GM12874 (cell line): ENCODE results near the gene PITPNM3.

Experiments
- TF ChIP-seq, protein P1 (sequence below): IDR thresholded peaks from 2 replicates; pipeline ENCODE4 v1.5.1; 2011; ENCODE audit warnings: low read depth, mild to moderate bottlenecking, control low read depth, low read length, moderate library complexity; ENCODE audit not compliant: insufficient read depth

The PITPNM3 gene

GRCh38 chr17:6531575-6531974 lies 24.8 kb downstream of the PITPNM3 start:
- TF ChIP-seq, protein P1, sequence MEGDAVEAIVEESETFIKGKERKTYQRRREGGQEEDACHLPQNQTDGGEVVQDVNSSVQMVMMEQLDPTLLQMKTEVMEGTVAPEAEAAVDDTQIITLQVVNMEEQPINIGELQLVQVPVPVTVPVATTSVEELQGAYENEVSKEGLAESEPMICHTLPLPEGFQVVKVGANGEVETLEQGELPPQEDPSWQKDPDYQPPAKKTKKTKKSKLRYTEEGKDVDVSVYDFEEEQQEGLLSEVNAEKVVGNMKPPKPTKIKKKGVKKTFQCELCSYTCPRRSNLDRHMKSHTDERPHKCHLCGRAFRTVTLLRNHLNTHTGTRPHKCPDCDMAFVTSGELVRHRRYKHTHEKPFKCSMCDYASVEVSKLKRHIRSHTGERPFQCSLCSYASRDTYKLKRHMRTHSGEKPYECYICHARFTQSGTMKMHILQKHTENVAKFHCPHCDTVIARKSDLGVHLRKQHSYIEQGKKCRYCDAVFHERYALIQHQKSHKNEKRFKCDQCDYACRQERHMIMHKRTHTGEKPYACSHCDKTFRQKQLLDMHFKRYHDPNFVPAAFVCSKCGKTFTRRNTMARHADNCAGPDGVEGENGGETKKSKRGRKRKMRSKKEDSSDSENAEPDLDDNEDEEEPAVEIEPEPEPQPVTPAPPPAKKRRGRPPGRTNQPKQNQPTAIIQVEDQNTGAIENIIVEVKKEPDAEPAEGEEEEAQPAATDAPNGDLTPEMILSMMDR = no peak

GRCh38 chr17:6530324-6530920 lies 25.9 kb downstream of the PITPNM3 start:
- TF ChIP-seq, protein P1 = no peak

DNA sequence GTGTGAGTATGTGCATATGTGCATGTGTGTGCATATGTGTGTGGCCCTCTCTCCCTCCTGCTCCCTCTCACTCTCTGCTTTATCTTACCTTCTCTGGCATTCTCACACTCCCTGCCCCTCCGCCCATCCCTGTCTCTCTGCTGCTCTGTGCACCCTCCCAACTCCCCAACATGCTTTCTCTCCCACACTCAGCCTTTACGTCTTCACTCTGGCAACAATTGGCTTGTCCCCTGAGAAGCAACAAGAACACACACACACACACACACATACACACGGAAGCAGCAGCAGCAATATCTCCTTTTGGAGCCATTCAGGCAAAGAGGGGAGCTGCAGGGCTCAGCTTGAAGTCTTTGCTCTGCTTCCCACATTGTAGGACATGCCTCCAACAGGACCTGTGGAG lies 27.8 kb downstream of the PITPNM3 start:
- TF ChIP-seq, protein P1 = no peak

DNA sequence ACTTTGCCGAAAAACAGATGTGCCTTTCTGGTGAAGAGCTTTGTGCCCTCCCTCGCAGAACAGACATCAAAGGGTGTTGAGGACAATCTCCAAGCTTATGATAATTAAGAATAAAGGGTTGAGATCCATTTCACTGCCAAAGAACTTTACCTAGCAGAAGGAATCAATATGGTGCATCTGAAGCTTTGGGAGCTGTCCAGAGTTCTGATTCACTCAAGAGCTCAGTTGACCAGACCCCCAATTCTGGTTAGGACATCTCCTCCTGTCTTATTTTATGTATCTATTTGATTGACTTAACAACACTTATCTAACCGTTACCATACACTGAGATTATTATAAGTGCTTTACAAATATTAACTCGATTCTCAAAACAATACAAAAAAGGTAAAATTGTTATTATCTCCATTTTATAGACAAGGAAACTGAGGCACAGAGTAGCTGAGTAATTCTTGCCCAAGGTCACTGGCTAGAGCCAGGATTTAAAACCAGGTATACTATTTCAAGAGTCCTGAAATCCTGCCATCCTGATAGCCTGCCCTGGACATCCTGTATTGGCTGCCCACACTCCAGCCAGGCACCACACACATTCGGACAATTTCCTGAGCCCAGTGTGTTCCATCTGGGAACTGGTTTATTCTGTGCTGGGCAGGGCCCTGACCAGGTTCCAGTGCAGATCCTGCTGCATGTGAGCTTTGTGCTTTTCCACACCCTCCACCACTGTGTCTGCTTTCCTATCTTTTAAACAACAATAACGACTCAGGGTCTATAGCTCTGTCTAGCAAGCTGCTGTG lies 29.8 kb downstream of the PITPNM3 start:
- TF ChIP-seq, protein P1 = no peak

GRCh38 chr17:6525731-6526130 lies 30.6 kb downstream of the PITPNM3 start:
- TF ChIP-seq, protein P1 = no peak

- TF ChIP-seq, protein P1 = no peak
Observed at GRCh38 chr17:6525141-6525540, 31.2 kb downstream of the PITPNM3 start.

DNA sequence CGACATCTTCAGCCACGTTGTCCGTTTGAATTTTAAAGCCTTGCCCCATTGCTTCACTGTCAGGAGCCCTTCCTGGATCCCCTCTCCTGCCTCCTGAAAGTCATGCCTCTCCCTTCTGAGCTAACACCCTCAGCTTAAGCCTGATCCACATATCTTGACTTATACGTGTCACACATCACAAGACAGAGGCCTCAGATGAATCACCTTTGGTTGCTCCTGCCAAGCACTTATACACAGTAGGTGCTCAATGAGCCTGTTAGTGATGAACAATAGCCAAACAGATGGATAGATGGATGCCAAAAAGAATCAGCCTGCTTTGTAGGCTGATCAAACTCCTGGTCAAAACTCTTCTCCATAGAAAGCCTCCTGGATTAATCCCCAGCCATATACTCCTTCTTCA lies 31.8 kb downstream of the PITPNM3 start:
- TF ChIP-seq, protein P1 = no peak
